GM18511 (cell line): Measurements from ENCODE around the gene BEST1.
"Not testable (repeated sequence)": the region's sequence is repeated elsewhere in the genome, so short reads cannot be mapped to it uniquely, and the experiment has no call there.

Source experiments
- ATAC-seq: cut with Tn5 transposase; IDR thresholded peaks from one replicate; pipeline ENCODE4 v1.9.1; 2021; ENCODE audit warnings: mild to moderate bottlenecking, moderate library complexity; ENCODE audit not compliant: unreplicated experiment

BEST1 gene

GRCh38 chr11:61976420-61976800 is 26.3 kb downstream of the BEST1 start:
- no peak for ATAC-seq

- no peak for ATAC-seq
Observed at GRCh38 chr11:61976813-61977475, 26.8 kb downstream of the BEST1 start.

- ATAC-seq: no peak
Observed at GRCh38 chr11:61978703-61979661, 28.8 kb downstream of the BEST1 start.

- ATAC-seq: no peak
Observed at GRCh38 chr11:61980783-61981541, 30.8 kb downstream of the BEST1 start.

GRCh38 chr11:61983419-61983818 is 33.3 kb downstream of the BEST1 start:
- ATAC-seq: no peak

- ATAC-seq: no peak
Observed at GRCh38 chr11:61985869-61986268, 35.7 kb downstream of the BEST1 start.

GRCh38 chr11:61994981-61995380 is 44.8 kb downstream of the BEST1 start:
- ATAC-seq: no peak

- no peak for ATAC-seq
Observed at GRCh38 chr11:61996933-61997332, 46.8 kb downstream of the BEST1 start.

GRCh38 chr11:61999141-61999975 is 49.2 kb downstream of the BEST1 start:
- no peak for ATAC-seq

- no peak for ATAC-seq
Observed at GRCh38 chr11:62000539-62001446, 50.6 kb downstream of the BEST1 start.

- ATAC-seq: no peak
Observed at GRCh38 chr11:62001450-62002191, 51.5 kb downstream of the BEST1 start.

GRCh38 chr11:62002283-62002682 is 52.1 kb downstream of the BEST1 start:
- ATAC-seq: not testable (repeated sequence)

GRCh38 chr11:62004473-62004872 is 54.3 kb downstream of the BEST1 start:
- ATAC-seq: peak; percentile 52

GRCh38 chr11:62008193-62008592 is 58.0 kb downstream of the BEST1 start:
- no peak for ATAC-seq

GRCh38 chr11:62010935-62011528 is 60.9 kb downstream of the BEST1 start:
- no peak for ATAC-seq

GRCh38 chr11:62011881-62012280 is 61.7 kb downstream of the BEST1 start:
- ATAC-seq: no peak

GRCh38 chr11:62012451-62012831 is 62.3 kb downstream of the BEST1 start:
- ATAC-seq: no peak

- ATAC-seq: no peak
Observed at GRCh38 chr11:62012832-62013461, 62.8 kb downstream of the BEST1 start.
